HepG2 (cell line): ENCODE data around the gene EEA1. TPM values are rescaled to one million over a fixed set of nuclear protein-coding genes. Genes with fewer than 3 reads are reported as not detected.
A peak's percentile ranks its signal among the peaks of the same experiment; 100 is the strongest.

Source experiments
- CREB1 ChIP-seq, 2 experiments: fragments of 450-650 bp in 1 of 2; IDR thresholded peaks; 2 replicates each; pipeline ENCODE4 v1.6.1; 2016 to 2017; ENCODE audit warnings: control low read depth in 1 of 2, mild to moderate bottlenecking in 1 of 2, missing compliant biosample characterization in 1 of 2, missing genetic modification characterization in 1 of 2
- HDAC1 ChIP-seq: sonication (generic); formaldehyde crosslinking; IDR thresholded peaks from 2 replicates; pipeline ENCODE4 v1.5.1; 2020; ENCODE audit warnings: mild to moderate bottlenecking, missing genetic modification reagents
- HNRNPK ChIP-seq: fragments of 200-400 bp; formaldehyde crosslinking; IDR thresholded peaks from 2 replicates; pipeline ENCODE4 v1.6.1; 2018; ENCODE audit warnings: low read length, low read depth, moderate library complexity, mild to moderate bottlenecking; ENCODE audit not compliant: poor library complexity, severe bottlenecking
- KDM5A ChIP-seq: fragments of 200-600 bp; sonication (generic); IDR thresholded peaks from 2 replicates; pipeline ENCODE4 v1.7.0; 2018; ENCODE audit warnings: antibody characterized with exemption, mild to moderate bottlenecking, low read length, borderline replicate concordance
- KMT2A ChIP-seq: sonication (generic); formaldehyde crosslinking; IDR thresholded peaks from 2 replicates; pipeline ENCODE4 v1.4.0; 2020; ENCODE audit warnings: missing genetic modification reagents
- MBD4 ChIP-seq: IDR thresholded peaks from 2 replicates; pipeline ENCODE4 v1.6.1; 2012; ENCODE audit warnings: low read length, inconsistent platforms, borderline replicate concordance
- MED13 ChIP-seq: sonication (generic); formaldehyde crosslinking; IDR thresholded peaks from 2 replicates; pipeline ENCODE4 v1.5.0; 2020; ENCODE audit warnings: missing genetic modification reagents
- MTF1 ChIP-seq: sonication (generic); formaldehyde crosslinking; IDR thresholded peaks from 2 replicates; pipeline ENCODE4 v1.5.0; 2020; ENCODE audit warnings: missing genetic modification reagents
- RARA ChIP-seq: IDR thresholded peaks from 2 replicates; pipeline ENCODE4 v1.6.1; 2016; ENCODE audit warnings: missing genetic modification reagents, missing compliant biosample characterization
- ZNF17 ChIP-seq: sonication (generic); formaldehyde crosslinking; IDR thresholded peaks from 2 replicates; pipeline ENCODE4 v1.5.0; 2020; ENCODE audit warnings: mild to moderate bottlenecking, missing genetic modification reagents
- ZNF282 ChIP-seq: fragments of 450-650 bp; IDR thresholded peaks from 2 replicates; pipeline ENCODE4 v1.6.1; 2018; ENCODE audit not compliant: partially characterized antibody
- ZNF333 ChIP-seq: sonication (generic); formaldehyde crosslinking; IDR thresholded peaks from 2 replicates; pipeline ENCODE4 v1.4.0; 2020; ENCODE audit warnings: mild to moderate bottlenecking, missing genetic modification reagents, borderline replicate concordance
- ZNF367 ChIP-seq: sonication (generic); formaldehyde crosslinking; IDR thresholded peaks from 2 replicates; pipeline ENCODE4 v1.4.0; 2020; ENCODE audit warnings: missing genetic modification reagents, borderline replicate concordance
- ZNF572 ChIP-seq: sonication (generic); formaldehyde crosslinking; IDR thresholded peaks from 2 replicates; pipeline ENCODE4 v1.5.1; 2020; ENCODE audit warnings: mild to moderate bottlenecking, missing genetic modification reagents
- ZNF761 ChIP-seq: sonication (generic); formaldehyde crosslinking; conservative IDR thresholded peaks from 2 replicates; pipeline ENCODE4 v1.4.0; 2020; ENCODE audit warnings: mild to moderate bottlenecking, missing genetic modification reagents
- ZNF788 ChIP-seq: sonication (generic); formaldehyde crosslinking; IDR thresholded peaks from 2 replicates; pipeline ENCODE4 v1.5.0; 2020; ENCODE audit warnings: mild to moderate bottlenecking, missing genetic modification reagents, borderline replicate concordance
- polyA plus RNA-seq, 8 experiments: library from polyadenylated mRNA; depleted of rRNA in 3 of 8; stranded (reverse) in 7 of 8; unstranded in 1 of 8; fragments of >200 nt; fragmentation: Illumina TruSeq in 4 of 8; extraction: Trizol in 4 of 8; gene quantifications; 2 replicates each; pipeline versions ENCODE4 v1.2.1 to v1.2.3, GENCODE V29; 2011 to 2016; ENCODE audit warnings: low read depth in 4 of 8, missing spikeins in 1 of 8, mixed read lengths in 1 of 8; ENCODE audit not compliant: insufficient read depth in 1 of 8
- total RNA-seq, 5 experiments: library from RNA; depleted of rRNA; stranded (reverse); fragments of >200 nt; fragmentation: Illumina TruSeq; extraction: Trizol; gene quantifications; 2 replicates each; pipeline ENCODE4 v1.2.3, GENCODE V29; 2016; ENCODE audit warnings: low read depth in 1 of 5
- TF ChIP-seq, protein P1 (sequence below): sonication (generic); formaldehyde crosslinking; IDR thresholded peaks from 2 replicates; pipeline ENCODE4 v1.4.0; 2020; ENCODE audit warnings: missing genetic modification reagents
- TF ChIP-seq, protein P2 (sequence below): sonication (generic); formaldehyde crosslinking; IDR thresholded peaks from 2 replicates; pipeline ENCODE4 v1.4.0; 2020; ENCODE audit warnings: missing genetic modification reagents
- TF ChIP-seq, protein P3 (sequence below): sonication (generic); formaldehyde crosslinking; IDR thresholded peaks from 2 replicates; pipeline ENCODE4 v1.5.0; 2020; ENCODE audit warnings: mild to moderate bottlenecking, missing genetic modification reagents
- TF ChIP-seq, protein P4 (sequence below): sonication (generic); formaldehyde crosslinking; conservative IDR thresholded peaks from 2 replicates; pipeline ENCODE4 v1.8.0; 2022; ENCODE audit warnings: mild to moderate bottlenecking, moderate library complexity, missing genetic modification reagents

The EEA1 gene
- total and polyA plus RNA-seq, 2 of the 13 experiments (the other 11 are each of a cell fraction or from before 2014, with no cell fraction given): 5.0 to 19.3 TPM

DNA sequence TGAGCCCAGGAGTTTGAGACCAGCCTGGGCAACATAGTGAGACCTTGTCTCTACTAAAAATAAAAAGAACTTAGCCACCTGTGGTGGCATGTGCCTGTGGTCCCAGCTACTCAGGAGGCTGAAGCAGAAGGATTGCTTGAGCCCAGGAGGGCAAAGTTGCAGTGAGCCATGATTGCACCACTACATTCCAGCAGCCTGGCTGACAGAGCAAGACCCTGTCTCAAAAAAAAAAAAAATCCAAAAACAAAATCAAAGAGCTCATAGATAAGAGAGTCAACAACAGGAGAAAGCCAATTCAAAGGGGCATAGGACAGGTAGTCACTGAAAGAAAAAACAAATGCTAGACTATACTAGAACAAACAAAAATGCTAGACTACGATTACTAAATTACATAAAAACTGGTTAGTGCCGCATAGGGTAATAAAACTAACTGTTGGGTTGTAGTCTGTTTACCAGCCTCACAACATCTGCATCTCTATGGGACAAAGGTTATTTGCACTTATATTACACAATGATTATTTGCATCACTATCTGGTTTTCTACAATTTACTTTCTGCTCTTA, 16.6 kb upstream of the EEA1 start (continued):
- TF ChIP-seq HDAC1 (CRISPR knock-in tag) (peak; percentile 88), HNRNPK (no peak), RARA (CRISPR knock-in tag) (peak; percentile 70), MED13 (CRISPR knock-in tag) (0 out of 2 replicates have a peak, but pooled peaks have one; percentile 44), ZNF367 (CRISPR knock-in tag) (no peak), ZNF17 (no peak), MBD4 (no peak), ZNF761 (no peak), MTF1 (CRISPR knock-in tag) (no peak), CREB1 (IDR thresholded peaks at IDR 0.05) (no peak), CREB1 (CRISPR knock-in tag; IDR thresholded peaks at IDR 0.05) (peak; percentile 78), KMT2A (no peak), ZNF282 (no peak), ZNF333 (CRISPR knock-in tag) (no peak), ZNF788 (peak; percentile 59; the same call in 1 of the 2 replicates), KDM5A (no peak), ZNF572 (CRISPR knock-in tag) (no peak)
- TF ChIP-seq, protein P1, sequence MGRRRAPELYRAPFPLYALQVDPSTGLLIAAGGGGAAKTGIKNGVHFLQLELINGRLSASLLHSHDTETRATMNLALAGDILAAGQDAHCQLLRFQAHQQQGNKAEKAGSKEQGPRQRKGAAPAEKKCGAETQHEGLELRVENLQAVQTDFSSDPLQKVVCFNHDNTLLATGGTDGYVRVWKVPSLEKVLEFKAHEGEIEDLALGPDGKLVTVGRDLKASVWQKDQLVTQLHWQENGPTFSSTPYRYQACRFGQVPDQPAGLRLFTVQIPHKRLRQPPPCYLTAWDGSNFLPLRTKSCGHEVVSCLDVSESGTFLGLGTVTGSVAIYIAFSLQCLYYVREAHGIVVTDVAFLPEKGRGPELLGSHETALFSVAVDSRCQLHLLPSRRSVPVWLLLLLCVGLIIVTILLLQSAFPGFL (CRISPR knock-in tag): no peak
- TF ChIP-seq, protein P2, sequence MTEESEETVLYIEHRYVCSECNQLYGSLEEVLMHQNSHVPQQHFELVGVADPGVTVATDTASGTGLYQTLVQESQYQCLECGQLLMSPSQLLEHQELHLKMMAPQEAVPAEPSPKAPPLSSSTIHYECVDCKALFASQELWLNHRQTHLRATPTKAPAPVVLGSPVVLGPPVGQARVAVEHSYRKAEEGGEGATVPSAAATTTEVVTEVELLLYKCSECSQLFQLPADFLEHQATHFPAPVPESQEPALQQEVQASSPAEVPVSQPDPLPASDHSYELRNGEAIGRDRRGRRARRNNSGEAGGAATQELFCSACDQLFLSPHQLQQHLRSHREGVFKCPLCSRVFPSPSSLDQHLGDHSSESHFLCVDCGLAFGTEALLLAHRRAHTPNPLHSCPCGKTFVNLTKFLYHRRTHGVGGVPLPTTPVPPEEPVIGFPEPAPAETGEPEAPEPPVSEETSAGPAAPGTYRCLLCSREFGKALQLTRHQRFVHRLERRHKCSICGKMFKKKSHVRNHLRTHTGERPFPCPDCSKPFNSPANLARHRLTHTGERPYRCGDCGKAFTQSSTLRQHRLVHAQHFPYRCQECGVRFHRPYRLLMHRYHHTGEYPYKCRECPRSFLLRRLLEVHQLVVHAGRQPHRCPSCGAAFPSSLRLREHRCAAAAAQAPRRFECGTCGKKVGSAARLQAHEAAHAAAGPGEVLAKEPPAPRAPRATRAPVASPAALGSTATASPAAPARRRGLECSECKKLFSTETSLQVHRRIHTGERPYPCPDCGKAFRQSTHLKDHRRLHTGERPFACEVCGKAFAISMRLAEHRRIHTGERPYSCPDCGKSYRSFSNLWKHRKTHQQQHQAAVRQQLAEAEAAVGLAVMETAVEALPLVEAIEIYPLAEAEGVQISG (CRISPR knock-in tag): 0 out of 2 replicates have a peak, but pooled peaks have one; percentile 29
- TF ChIP-seq, protein P3, sequence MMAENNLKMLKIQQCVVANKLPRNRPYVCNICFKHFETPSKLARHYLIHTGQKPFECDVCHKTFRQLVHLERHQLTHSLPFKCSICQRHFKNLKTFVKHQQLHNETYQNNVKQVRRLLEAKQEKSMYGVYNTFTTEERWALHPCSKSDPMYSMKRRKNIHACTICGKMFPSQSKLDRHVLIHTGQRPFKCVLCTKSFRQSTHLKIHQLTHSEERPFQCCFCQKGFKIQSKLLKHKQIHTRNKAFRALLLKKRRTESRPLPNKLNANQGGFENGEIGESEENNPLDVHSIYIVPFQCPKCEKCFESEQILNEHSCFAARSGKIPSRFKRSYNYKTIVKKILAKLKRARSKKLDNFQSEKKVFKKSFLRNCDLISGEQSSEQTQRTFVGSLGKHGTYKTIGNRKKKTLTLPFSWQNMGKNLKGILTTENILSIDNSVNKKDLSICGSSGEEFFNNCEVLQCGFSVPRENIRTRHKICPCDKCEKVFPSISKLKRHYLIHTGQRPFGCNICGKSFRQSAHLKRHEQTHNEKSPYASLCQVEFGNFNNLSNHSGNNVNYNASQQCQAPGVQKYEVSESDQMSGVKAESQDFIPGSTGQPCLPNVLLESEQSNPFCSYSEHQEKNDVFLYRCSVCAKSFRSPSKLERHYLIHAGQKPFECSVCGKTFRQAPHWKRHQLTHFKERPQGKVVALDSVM (CRISPR knock-in tag): peak; percentile 98
- TF ChIP-seq, protein P4, sequence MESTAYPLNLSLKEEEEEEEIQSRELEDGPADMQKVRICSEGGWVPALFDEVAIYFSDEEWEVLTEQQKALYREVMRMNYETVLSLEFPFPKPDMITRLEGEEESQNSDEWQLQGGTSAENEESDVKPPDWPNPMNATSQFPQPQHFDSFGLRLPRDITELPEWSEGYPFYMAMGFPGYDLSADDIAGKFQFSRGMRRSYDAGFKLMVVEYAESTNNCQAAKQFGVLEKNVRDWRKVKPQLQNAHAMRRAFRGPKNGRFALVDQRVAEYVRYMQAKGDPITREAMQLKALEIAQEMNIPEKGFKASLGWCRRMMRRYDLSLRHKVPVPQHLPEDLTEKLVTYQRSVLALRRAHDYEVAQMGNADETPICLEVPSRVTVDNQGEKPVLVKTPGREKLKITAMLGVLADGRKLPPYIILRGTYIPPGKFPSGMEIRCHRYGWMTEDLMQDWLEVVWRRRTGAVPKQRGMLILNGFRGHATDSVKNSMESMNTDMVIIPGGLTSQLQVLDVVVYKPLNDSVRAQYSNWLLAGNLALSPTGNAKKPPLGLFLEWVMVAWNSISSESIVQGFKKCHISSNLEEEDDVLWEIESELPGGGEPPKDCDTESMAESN (CRISPR knock-in tag): no peak
